ENCODE data around the gene STK24. TPM values are rescaled to one million over a fixed set of nuclear protein-coding genes. Genes with fewer than 3 reads are reported as not detected.
A peak's percentile ranks its signal among the peaks of the same experiment; 100 is the strongest.

STK24 gene
- total RNA-seq, 1 donor from 2014 or later, result 139 TPM

GRCh38 chr13:98473135-98473787, 103.6 kb downstream of the STK24 start:
- no peak for DNase-seq (ENCODE audit: extremely low spot score, unreplicated experiment)
- peak overlapping the region; percentile 31 for H3K27ac Mint-ChIP-seq (ENCODE audit: unreplicated experiment)
- TF ChIP-seq, protein P1, sequence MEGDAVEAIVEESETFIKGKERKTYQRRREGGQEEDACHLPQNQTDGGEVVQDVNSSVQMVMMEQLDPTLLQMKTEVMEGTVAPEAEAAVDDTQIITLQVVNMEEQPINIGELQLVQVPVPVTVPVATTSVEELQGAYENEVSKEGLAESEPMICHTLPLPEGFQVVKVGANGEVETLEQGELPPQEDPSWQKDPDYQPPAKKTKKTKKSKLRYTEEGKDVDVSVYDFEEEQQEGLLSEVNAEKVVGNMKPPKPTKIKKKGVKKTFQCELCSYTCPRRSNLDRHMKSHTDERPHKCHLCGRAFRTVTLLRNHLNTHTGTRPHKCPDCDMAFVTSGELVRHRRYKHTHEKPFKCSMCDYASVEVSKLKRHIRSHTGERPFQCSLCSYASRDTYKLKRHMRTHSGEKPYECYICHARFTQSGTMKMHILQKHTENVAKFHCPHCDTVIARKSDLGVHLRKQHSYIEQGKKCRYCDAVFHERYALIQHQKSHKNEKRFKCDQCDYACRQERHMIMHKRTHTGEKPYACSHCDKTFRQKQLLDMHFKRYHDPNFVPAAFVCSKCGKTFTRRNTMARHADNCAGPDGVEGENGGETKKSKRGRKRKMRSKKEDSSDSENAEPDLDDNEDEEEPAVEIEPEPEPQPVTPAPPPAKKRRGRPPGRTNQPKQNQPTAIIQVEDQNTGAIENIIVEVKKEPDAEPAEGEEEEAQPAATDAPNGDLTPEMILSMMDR (IDR thresholded peaks at IDR 0.05), result no peak

DNA sequence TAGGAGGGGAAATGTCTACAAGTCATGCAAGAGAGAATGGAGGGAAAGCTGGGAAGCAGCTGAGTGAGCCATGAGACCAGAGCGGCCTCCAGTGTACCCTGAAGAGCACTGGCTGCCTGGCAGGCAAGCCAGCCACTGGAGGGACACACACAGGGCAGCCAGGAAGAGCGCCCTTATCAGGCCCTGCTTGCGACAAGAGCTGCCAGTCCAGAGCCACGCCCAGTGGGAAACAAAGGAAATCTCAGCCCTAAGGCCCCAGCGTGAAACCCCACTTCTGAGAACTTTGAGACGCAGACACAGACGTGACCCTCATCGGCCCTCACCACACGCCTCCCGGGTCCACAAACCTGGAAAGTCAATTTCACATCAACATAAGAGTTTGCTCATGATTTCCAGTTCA, 105.0 kb downstream of the STK24 start:
- H3K4me1 Mint-ChIP-seq (ENCODE audit: unreplicated experiment), result peaks cover 17% of the 10 kb centered on the region
- no peak for DNase-seq (ENCODE audit: extremely low spot score, unreplicated experiment)
- TF ChIP-seq, protein P1 (IDR thresholded peaks at IDR 0.05), result no peak
- no peaks in the 10 kb centered on the region for H3K27me3 Mint-ChIP-seq (ENCODE audit: unreplicated experiment)
- peaks cover 35% of the 10 kb centered on the region for H3K36me3 Mint-ChIP-seq (ENCODE audit: unreplicated experiment)
- no peak overlapping the region for H3K4me3 Mint-ChIP-seq (ENCODE audit: unreplicated experiment)
- peak overlapping the region; percentile 23 for H3K27ac Mint-ChIP-seq (ENCODE audit: unreplicated experiment)
- H3K9me3 Mint-ChIP-seq (ENCODE audit: unreplicated experiment), result no peaks in the 10 kb centered on the region

More at GRCh38 chr13:98473135-98473787, 103.6 kb downstream of the STK24 start:
- Mint-ChIP-seq H3K4me3 (ENCODE audit: unreplicated experiment) (no peak overlapping the region), H3K36me3 (ENCODE audit: unreplicated experiment) (peaks cover 33% of the 10 kb centered on the region), H3K4me1 (ENCODE audit: unreplicated experiment) (peaks cover 25% of the 10 kb centered on the region), H3K27me3 (ENCODE audit: unreplicated experiment) (no peaks in the 10 kb centered on the region), H3K9me3 (ENCODE audit: unreplicated experiment) (no peaks in the 10 kb centered on the region)

- Mint-ChIP-seq H3K4me3 (ENCODE audit: unreplicated experiment) (no peak overlapping the region), H3K36me3 (ENCODE audit: unreplicated experiment) (peaks cover 39% of the 10 kb centered on the region), H3K9me3 (ENCODE audit: unreplicated experiment) (no peaks in the 10 kb centered on the region), H3K27me3 (ENCODE audit: unreplicated experiment) (no peaks in the 10 kb centered on the region), H3K27ac (ENCODE audit: unreplicated experiment) (no peak overlapping the region), H3K4me1 (ENCODE audit: unreplicated experiment) (peaks cover 9% of the 10 kb centered on the region)
- no peak for DNase-seq (ENCODE audit: extremely low spot score, unreplicated experiment)
- TF ChIP-seq, protein P1 (IDR thresholded peaks at IDR 0.05), result no peak
These were observed 106.0 kb downstream of the STK24 start for GRCh38 chr13:98470920-98471319.

- Mint-ChIP-seq H3K36me3 (ENCODE audit: unreplicated experiment) (peaks cover 44% of the 10 kb centered on the region), H3K27me3 (ENCODE audit: unreplicated experiment) (no peaks in the 10 kb centered on the region), H3K9me3 (ENCODE audit: unreplicated experiment) (no peaks in the 10 kb centered on the region), H3K4me3 (ENCODE audit: unreplicated experiment) (no peak overlapping the region), H3K27ac (ENCODE audit: unreplicated experiment) (no peak overlapping the region), H3K4me1 (ENCODE audit: unreplicated experiment) (peaks cover 5% of the 10 kb centered on the region)
- DNase-seq (ENCODE audit: extremely low spot score, unreplicated experiment), result no peak
- TF ChIP-seq, protein P1 (IDR thresholded peaks at IDR 0.05), result no peak
These were observed 108.0 kb downstream of the STK24 start for GRCh38 chr13:98468929-98469328.

DNA sequence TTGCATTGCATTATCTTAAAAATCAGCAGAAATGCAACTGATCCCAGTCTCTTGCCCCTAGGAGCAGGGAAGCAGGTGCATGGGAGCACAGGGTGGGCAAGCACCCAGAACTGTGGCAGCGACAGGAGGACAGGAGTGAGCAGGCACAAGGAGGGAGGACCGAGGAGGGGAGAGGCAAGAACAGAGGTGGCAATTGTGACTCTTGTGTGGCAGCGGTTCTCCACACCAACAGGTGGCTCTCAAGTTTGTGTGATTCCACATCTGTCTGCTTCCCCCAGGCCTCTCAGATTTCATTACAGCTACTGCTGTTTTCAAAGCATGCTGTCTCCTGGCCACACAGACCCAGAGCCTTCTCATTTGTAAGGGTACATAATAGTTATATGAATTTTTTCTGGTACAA, 108.5 kb downstream of the STK24 start:
- H3K27ac Mint-ChIP-seq (ENCODE audit: unreplicated experiment), result no peak overlapping the region
- DNase-seq (ENCODE audit: extremely low spot score, unreplicated experiment), result no peak
- TF ChIP-seq, protein P1 (IDR thresholded peaks at IDR 0.05), result no peak
- peaks cover 5% of the 10 kb centered on the region for H3K4me1 Mint-ChIP-seq (ENCODE audit: unreplicated experiment)
- peaks cover 46% of the 10 kb centered on the region for H3K36me3 Mint-ChIP-seq (ENCODE audit: unreplicated experiment)
- no peaks in the 10 kb centered on the region for H3K27me3 Mint-ChIP-seq (ENCODE audit: unreplicated experiment)
- H3K4me3 Mint-ChIP-seq (ENCODE audit: unreplicated experiment), result no peak overlapping the region
- H3K9me3 Mint-ChIP-seq (ENCODE audit: unreplicated experiment), result no peaks in the 10 kb centered on the region

All from osteocyte (in vitro differentiated cells).